GM20431 (cell line): ENCODE data around the gene NACA2.
"Not testable (repeated sequence)": the region's sequence is repeated elsewhere in the genome, so short reads cannot be mapped to it uniquely, and the experiment has no call there.

Source experiments
- in situ Hi-C: fragments of 300-500 bp; cut with MseI, MboI; formaldehyde crosslinking; loops from one replicate; pipeline ENCODE4 v1.15.0; 2020; ENCODE audit warnings: low sequenced_read_pairs; ENCODE audit not compliant: unreplicated experiment

The NACA2 gene

DNA sequence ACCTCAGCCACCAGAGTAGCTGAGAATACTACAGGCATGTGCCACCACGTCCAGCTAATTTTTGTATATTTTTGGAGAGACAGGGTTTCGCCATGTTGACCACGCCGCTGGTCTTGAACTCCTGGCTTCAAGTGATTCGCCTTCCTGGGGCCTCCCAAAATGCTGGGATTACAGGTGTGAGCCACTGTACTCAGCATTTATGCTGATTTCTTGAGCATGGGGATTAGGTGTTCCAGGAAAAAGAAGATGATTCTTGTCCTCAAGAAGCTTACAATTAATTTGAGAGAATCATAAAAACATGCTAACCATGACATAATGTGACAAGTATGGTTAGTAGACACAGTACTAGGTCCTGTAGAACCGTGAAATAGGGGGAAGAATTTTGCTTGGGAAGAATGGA, 30.9 kb downstream of the NACA2 start:
- in situ Hi-C loops: no loop called here

DNA sequence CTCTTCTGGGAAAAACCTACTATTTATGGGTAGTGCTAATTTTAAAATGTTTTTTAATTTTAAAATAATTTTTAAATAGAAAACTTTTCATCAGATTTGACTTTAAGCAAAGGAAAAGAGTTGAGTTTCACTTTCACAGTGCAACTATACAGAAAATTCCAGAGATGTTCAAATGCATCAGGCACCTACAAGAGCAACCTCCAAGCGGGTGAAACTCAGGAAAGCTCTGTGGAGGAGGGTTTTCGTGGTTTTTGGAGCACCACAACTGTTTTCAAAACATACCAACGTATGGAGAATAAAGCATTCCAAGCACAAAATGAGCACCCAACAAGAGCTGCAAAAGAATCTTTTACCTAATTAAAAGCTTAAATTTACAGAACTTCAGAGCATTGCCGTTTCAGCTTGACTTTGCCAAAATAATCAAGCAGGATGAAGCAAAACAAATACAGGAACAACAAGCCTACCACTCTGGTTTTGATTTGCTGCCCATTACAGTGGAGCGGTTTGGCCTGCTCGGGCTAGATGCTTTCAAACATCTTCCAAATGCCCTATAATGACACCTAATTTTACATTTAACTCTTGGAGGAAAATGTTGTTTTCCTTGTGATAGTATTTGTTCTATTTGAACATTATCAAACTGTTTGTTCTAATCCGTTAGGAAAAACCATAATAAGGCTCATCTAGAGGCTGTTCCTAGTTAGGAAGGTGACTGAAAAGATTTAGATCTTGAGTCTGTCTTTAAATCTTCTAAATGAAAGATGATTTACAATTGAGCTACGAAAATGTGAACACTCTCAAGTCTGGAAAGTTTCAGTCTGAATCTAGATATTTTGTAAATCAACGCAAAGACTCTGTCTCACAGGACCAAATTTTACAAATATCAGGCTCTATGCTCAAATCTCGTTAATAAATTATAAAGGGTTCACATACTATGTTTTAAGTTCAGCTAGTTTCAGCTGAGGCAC, 34.5 kb downstream of the NACA2 start:
- in situ Hi-C loops: no loop called here

DNA sequence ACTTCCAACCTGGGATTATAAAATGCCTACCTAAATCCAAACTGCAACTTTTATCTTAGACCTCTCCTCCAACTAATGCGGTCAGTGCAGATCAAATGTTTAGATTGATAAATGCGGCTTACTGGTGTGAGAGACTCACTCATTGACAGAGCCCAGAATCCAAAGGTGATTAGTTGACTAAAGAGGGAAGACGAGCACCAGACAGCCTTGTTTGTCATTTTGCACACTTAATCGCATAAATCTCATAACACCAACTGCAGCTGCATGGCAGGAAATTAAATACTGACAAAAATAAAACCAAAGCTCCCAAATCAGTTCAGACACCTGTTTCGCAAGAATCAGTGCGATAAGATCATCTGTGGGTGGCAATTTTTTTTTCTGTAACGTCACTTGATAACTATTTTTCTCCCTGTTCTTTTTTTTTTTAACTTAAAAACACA, 35.9 kb downstream of the NACA2 start:
- in situ Hi-C loops: no loop called here

DNA sequence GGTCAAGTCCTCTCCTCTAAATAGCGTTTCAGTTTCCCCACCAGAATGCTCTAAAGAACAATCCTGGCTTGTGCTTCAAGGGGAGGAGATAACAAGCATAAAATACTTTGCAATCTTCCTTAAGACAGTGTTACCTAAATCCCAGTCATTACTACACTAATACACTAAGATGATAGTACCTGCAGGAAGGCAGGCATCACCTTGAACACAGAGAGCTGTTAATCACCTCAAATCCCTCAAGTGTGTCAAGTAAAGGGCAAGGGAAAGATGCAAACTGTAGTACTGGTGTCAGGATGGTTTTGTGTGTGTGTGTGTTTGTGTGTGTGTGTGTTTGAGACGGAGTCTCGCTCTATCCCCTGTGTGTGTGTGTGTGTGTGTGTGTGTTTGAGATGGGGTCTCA, 36.8 kb downstream of the NACA2 start:
- in situ Hi-C loops: no loop called here

DNA sequence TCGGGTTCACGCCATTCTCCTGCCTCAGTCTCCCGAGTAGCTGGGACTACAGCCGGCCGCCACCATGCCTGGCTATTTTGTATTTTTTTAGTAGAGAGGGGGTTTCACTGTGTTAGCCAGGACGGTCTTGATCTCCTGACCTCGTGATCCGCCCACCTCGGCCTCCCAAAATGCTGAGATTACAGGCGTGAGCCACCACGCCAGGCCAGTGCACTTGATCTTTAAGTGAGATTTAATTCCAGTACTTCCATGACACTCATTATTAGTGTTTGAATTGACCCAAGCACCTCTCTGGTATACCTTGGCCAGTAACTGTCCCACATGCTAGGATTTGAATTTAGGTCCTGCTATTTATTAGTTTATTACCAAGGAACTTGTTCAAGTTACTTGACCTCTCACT, 38.5 kb downstream of the NACA2 start:
- in situ Hi-C loops: not testable (repeated sequence)

DNA sequence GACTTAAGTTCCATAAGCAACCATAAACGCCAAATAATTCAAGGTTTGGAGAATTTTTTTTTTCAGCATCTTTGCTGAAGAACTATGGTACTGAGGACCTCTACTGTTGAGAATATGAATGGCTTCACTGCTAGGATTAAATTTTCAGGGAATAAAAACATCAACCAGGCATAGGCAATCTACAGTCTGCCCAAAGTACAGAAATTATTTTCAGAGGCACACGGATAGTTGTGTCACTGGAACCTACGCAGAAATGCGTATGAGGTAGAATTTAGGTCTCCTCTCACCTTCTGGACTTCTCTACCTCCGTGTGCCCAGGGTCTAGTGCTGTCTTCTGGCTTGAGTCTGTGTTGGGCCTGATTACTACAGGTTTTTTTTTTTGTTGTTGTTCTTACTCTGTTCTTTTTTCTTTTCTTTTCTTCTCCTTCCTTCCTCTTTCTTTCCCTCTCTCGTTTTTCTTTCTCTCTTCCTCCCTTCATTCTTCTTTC, 39.7 kb downstream of the NACA2 start:
- in situ Hi-C loops: no loop called here

DNA sequence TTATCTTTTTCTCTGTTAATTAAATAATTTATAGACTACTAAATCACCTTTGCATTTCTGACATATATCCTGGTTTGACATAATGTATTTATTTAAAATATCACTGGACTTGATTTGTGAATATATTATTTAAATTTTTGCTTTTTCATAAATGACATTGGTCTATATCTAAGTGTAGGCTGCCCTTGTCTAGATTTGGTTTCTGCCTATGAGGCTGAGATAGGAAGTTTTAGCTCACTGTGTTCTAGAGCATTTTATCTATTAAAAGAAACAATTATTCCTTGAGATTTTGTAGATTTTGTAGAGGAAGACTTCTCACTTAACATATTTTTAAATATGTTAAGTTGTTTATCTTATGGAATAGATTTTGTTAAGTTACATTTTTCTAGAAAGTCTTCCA, 43.9 kb downstream of the NACA2 start:
- in situ Hi-C loops: no loop called here

DNA sequence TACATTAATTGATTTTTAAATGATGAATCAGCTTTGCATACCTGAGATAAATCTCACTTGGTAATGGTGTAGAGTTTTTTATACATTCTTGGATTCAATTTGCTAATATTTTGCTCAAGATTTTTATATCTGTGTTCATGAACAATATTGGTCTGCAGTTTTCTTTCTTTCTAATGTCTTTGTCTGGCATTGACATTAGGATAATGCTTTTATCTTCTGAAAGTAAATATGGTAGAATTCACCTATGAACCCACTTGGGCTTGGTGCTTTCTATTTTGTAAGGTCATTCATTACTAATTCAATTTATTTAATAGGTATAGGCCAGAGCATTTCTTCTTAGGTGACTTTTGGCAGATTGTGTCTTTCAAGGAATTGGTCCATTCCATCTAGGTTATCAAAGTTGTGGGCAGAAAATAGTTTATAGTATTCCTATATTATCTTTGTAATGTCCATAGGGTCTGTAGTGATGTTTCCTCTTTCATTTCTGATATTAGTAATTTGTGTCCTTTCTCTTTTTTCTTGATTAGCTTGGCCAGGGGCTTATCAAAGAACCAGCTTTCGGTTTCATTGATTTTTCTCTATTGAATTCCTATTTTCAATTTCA, 45.6 kb downstream of the NACA2 start:
- in situ Hi-C loops: no loop called here

DNA sequence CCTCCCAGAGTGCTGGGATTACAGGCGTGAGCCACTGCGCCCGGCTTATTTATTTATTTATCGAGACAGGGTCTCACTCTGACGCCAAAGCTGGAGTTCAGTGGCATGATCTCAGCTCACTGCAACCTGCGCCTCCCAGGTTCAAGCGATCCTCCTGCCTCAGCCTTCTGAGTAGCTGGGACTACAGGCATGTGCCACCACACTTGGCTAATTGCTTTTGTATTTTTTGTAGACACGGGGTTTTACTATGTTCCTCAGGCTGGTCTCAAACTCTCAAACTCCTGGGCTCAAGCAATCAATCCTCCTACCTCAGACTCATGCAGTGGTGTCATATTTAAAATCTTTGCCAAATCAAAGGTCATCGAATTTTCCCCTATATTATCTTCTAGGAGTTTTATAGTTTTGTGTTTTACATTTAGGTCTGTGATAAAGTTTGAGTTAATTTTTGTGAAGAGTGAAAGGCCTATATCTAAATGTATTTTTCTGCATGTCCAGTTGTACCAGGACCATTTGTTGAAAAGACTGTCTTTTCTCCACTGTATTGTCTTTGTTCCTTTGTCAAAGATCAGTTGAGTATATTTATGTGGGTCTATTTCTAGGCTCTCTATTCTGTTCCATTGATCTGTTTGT, 47.1 kb downstream of the NACA2 start:
- in situ Hi-C loops: no loop called here

DNA sequence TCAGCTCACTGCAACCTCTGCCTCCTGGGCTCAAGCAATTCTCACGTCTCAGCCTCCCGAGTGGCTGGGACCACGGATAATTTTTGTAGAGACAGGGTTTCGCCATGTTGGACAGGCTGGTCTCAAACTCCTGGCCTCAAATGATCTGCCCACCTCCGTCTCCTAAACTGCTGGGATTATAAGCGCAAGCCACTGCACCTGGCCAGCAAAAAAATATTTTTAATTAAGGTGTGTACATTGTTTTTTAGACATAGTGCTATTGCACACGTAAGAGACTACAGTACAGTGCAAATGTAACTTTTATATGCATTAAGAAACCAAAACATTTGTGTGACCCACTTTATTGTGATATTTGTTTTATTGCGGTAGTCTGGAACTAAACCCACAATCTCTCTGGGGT, 49.0 kb downstream of the NACA2 start:
- in situ Hi-C loops: no loop called here

DNA sequence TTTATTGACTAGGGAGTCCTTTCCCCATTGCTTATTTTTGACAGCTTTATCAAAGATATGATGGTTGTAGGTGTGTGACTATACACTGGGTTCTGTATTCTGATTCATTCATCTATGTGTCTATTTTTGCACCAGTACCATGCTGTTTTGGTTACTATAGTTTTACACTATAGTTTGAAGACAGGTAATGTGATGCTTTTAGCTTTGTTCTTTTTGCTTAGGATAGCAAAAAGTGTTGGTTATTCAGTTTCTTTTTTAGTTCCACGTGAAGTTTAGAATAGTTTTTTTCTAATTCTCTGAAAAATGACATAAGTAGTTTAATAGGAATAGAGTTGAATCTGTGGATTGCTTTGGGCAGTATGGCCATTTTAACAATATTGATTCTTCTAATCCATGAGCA, 50.1 kb downstream of the NACA2 start:
- in situ Hi-C loops: no loop called here
